ENCODE data around the gene BRD8.
"Not testable (repeated sequence)": the region's sequence is repeated elsewhere in the genome, so short reads cannot be mapped to it uniquely, and the experiment has no call there.

BRD8 gene
- 66.7 to 106 reads per million in 2 experiments for total RNA-seq

- peak; percentile 86 for DNase-seq (ENCODE audit: low read depth)
Measured at GRCh38 chr5:138178516-138179276, at the start of gene BRD8, which contains the start of gene KIF20A. BRD8 (minus strand) TSS chr5:138178630; CDS start chr5:138178614, 16 bp downstream. KIF20A (plus strand) TSS chr5:138179112; CDS start chr5:138179681, 569 bp downstream.

- no peak for DNase-seq (ENCODE audit: low read depth)
Measured at GRCh38 chr5:138226910-138227309, 48.5 kb upstream of the BRD8 start.

DNA sequence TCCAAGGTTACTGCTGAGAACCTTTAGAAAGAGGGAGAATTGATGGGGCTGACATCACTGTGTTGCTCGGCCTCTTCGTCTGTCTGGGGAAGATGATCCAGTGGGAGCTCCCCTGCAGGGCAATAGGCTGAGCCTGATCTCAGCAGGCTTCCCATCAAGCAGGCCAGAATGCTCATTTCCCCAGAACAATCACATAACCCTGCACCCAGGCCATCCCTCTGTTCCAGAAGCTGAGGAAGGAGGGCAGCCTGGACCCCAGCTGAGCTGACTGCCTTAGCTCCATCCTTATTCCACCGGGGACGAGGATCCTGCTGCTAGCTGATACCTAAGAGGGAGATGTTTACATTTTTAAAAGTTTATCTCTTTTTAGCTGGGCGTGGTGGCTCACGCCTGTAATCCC lies 46.3 kb upstream of the BRD8 start:
- DNase-seq (ENCODE audit: low read depth): no peak

DNA sequence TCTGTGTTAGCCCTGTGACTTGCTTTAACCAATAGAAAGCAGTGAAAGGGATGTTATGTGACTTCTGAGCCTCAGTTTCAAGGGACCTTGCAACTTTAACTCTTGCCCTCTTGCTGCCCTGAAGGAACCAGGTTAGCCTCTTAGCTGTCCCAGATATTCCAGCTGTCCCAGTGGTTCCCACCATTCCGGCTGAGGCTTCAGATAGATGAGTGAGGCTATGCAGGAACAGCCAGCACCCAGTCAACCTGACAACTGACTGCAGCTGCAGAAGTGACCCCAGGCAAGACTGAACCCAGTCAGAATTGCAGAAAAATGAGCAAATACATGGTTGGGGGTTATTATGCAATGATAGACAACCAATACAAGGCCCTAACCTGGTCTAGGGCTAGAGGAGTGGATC lies 45.1 kb upstream of the BRD8 start:
- DNase-seq (ENCODE audit: low read depth): no peak

GRCh38 chr5:138216799-138217198 lies 38.4 kb upstream of the BRD8 start:
- DNase-seq (ENCODE audit: low read depth): no peak

GRCh38 chr5:138213161-138214029 lies 35.0 kb upstream of the BRD8 start, which contains the start of gene CDC23:
CDC23 (minus strand) TSS chr5:138213323; CDS start chr5:138213312, 11 bp downstream.
- DNase-seq (ENCODE audit: low read depth): peak; percentile 88

GRCh38 chr5:138212828-138213160 lies 34.4 kb upstream of the BRD8 start:
- no peak for DNase-seq (ENCODE audit: low read depth)

DNA sequence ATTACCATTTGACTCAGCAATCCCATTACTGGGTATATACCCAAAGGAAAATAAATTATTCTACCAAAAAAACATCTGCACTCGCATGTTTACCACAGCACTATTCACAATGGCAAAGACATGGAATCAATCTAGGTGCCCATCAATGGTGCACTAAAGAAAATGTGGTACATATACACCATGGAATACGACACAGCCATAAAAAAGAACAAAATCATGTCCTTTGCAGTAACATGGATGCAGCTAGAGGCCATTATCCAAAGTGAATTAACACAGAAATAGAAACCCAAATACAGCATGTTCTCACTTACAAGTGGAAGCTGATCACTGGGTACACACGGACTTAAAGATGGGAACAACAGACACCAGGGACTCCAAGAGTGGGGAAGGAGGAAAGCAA lies 32.6 kb upstream of the BRD8 start:
- DNase-seq (ENCODE audit: low read depth): no peak

- DNase-seq (ENCODE audit: low read depth): not testable (repeated sequence)
Measured at GRCh38 chr5:138193859-138194258, 15.4 kb upstream of the BRD8 start.

- DNase-seq (ENCODE audit: low read depth): no peak
Measured at GRCh38 chr5:138192826-138193225, 14.4 kb upstream of the BRD8 start.

DNA sequence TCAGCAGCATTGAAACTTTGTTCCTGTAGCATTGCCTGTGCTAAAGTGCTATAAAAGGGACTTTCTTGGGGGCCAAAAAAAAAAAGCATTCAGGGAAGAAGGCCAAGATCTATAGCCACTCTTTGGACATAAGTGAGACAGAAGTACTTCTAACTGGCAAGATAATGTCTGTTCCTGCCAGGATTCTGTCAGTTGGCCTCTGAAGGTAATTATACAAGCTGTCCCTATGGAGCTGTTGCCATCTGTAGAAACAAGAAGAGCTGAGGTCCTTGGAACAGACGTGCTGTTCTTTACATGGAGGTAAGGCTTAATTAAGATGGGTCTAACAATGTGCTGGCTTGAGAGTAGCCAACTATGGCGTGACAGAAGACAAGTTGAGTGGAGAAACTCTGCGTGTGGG lies 10.2 kb upstream of the BRD8 start:
- DNase-seq (ENCODE audit: low read depth): no peak

- no peak for DNase-seq (ENCODE audit: low read depth)
Measured at GRCh38 chr5:138186002-138186447, 7.6 kb upstream of the BRD8 start.

DNA sequence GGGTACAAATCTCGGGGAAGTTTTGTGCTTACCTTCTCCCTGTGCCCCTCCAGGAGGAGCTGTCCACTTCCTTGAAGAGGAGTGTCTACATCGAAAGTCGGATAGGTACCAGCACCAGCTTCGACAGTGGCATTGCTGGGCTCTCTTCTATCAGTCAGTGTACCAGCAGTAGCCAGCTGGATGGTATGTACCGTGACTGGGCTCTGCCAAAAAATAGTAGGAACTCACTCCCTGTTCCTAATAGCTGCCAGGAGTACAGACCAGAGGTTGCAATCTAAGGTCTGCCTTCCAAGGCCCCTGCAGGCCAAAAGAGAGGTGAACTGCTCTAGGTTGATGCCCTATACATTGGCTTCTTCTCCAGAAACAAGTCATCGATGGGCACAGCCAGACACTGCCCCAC lies 4.4 kb upstream of the BRD8 start:
- DNase-seq (ENCODE audit: low read depth): no peak

- DNase-seq (ENCODE audit: low read depth): no peak
Measured at GRCh38 chr5:138180841-138181240, 2.4 kb upstream of the BRD8 start.

DNA sequence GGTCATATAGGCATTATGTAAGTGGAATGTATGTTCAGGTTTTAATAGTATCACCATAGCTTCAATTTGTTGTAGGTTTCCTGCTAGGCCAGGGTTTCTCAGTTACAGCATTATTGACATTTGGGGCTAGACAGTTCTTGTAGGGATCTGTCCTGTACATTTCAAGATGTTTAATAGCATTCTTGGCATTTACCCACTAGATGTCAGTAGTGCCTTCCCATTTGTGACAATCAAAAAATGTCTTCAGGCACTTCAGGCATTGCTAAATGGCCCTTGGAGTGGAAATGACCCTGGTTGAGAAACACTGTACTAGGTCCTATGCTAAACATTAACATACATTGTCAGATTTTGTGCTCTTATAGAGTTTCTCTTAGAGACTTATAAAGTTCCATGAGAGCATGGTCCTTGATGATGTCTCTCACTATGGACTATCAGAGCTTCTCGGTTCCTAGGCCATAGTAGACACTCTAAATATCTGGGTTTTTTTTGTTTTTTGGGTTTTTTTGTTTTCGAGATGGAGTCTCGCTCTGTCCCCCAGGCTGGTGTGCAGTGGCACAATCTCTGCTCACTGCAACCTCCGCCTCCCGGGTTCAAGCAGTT lies 1.9 kb upstream of the BRD8 start:
- DNase-seq (ENCODE audit: low read depth): no peak

DNA sequence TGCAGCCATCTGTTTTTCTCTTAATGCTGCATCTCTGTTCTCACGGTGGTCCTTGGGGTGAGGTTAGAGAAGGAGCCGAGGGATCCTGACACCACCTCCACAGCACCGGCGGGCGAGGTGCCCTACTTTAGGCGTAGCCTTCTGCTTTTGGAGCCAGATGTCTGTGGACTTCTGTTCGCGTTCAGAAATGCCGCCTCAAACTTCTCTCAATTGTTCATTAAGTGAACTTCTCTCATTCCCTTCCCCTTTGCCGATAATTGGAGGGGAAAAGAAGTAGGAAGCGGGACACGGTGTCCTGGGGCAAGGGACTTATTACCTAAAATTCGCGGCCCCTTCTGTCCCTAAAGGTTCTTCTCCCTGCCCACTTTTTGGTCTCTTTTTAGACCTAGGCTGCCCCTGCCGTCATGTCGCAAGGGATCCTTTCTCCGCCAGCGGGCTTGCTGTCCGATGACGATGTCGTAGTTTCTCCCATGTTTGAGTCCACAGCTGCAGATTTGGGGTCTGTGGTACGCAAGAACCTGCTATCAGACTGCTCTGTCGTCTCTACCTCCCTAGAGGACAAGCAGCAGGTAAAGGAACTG lies 937 bp upstream of the BRD8 start:
- no peak for DNase-seq (ENCODE audit: low read depth)

GRCh38 chr5:138177941-138178515 lies 402 bp downstream of the BRD8 start:
- DNase-seq (ENCODE audit: low read depth): no peak

DNA sequence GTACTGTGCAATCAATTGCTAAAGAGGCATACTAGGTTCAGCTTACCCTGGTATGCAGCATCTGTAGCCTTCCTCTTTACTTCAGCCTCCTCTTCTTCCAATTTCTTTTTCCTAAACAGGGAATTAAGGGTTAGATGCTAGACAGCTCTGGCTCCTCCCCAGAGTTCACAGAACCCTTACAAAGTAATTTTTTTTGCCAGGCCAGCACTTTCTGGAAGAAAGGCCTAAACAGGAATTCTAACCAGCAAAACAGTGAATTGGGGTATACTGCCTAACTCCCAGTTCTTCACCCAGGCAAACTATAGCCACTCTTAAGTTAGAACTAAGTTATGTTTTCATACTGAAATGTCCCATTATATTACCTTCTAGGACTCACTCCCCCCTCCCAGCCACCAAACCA lies 8.1 kb downstream of the BRD8 start:
- DNase-seq (ENCODE audit: low read depth): no peak

GRCh38 chr5:138169124-138169523 lies 9.3 kb downstream of the BRD8 start:
- no peak for DNase-seq (ENCODE audit: low read depth)

- no peak for DNase-seq (ENCODE audit: low read depth)
Measured at GRCh38 chr5:138163721-138164120, 14.7 kb downstream of the BRD8 start.

DNA sequence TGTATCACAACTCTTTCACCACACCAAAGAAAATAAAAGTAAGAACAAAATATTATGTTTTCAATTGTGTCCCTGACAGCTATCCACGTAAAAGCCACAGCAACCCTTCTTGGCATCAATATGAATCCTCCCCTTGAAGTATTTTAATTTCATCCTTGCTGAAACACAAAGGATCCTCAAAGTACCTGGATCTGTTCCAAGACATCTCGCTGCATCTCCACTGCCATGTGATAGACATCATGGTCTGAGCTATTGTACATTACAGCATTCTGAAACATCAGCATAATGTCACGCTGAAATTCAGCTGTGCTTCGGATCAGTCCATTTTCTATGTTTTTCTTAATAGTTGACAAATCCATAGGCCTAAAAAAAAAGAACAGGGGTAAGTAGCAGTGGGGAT lies 17.7 kb downstream of the BRD8 start:
- no peak for DNase-seq (ENCODE audit: low read depth)

- no peak for DNase-seq (ENCODE audit: low read depth)
Measured at GRCh38 chr5:138159666-138160065, 18.8 kb downstream of the BRD8 start.
